WI38 (cell line): ENCODE measurements around the gene MGA.

Experiments used
- H3K4me3 ChIP-seq: 2 replicates; pipeline ENCODE4 v1.5.1; 2011; ENCODE audit warnings: low read depth, mild to moderate bottlenecking, control low read depth, low read length
- CTCF ChIP-seq: IDR thresholded peaks from 2 replicates; pipeline ENCODE4 v1.5.1; 2012; ENCODE audit warnings: low read depth, mild to moderate bottlenecking, control low read depth, low read length

MGA gene

DNA sequence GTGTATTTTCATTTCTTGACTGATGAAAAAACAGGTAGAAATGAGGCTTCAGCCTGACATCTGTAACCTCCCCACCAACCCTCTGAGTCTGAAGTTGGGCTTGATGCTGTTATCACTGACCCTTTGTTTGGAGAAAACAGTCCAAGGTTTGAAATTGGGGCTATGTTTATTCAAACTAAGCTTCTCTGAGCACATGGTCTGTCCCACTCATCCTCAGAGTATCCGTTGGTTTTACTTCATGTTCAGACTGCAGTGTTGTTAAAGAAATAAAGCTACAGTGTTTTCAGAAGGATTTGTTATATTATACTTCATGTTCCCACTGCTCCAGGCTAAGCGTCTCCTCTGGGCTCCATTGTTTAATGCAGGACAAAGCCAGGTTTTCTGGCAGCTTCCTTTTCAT, 120.1 kb downstream of the MGA start:
- 0 out of 2 replicates have a peak overlapping the region, but pooled peaks have one; percentile 0 for H3K4me3 ChIP-seq
- TF ChIP-seq CTCF = no peak

DNA sequence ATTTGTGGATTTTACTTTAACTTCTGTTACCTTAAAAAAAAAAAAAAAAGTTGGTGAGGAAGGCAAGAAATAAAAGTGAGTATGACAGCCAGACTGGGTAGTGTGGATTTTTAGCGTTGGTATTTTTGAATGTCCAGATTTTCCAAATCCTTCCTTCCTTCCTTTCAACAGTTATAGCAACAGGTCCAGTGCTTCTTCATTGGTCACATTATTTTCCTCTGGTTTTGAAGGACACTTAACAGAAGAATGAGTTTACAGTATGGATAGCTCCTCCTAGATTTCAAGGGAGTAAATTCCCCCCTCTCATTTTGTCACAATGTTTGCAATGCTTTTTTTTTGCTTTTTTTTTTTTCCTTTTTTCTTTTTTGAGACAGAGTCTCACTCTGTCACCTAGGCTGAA, 120.5 kb downstream of the MGA start:
- H3K4me3 ChIP-seq = no peak overlapping the region
- no peak for TF ChIP-seq CTCF

DNA sequence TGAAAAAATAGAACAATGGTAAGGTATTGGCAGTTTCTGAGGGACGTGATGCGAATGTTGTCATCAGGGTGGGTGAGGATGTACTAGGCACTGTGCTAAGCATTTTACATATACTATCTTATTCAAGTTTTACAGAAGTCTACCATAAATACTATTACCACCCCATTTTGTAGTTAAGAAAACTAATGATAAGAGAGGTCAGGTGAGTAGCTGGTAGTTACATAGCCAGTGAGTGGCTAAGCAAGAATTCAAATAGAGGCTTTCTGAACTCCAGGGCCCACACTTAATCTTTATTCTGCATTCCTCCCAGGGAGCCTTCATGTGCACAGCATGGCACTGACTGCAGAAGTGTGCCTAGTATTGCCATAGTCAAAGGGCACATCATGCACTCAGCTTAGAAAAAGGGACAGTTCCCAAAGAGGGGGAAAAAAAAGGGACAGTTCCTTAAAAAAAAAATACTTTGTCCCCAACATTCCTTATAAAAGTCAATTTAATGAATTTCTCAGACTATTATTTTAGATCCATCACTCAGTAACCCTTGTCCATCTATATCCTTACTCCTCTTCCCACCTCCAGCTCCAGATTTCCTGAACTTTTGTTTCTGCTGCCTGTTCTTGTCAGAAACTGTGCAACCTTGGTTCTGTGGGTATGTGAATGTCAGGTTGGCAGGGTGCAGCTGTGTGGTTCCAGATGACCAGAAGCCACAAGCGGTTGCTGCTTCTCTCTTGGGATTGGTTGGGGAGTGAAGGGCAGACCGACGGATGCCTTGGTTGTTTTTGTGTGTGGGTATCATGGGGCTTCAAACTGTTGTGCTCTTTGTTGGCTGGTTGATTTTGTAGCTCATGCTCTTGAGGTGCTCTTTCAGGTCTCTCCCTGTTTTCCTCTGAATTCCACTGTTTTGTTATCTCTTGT, 122.4 kb downstream of the MGA start:
- no peak for TF ChIP-seq CTCF
- H3K4me3 ChIP-seq = no peak overlapping the region

GRCh38 chr15:41783296-41783695, 123.1 kb downstream of the MGA start:
- TF ChIP-seq CTCF = no peak
- no peak overlapping the region for H3K4me3 ChIP-seq

DNA sequence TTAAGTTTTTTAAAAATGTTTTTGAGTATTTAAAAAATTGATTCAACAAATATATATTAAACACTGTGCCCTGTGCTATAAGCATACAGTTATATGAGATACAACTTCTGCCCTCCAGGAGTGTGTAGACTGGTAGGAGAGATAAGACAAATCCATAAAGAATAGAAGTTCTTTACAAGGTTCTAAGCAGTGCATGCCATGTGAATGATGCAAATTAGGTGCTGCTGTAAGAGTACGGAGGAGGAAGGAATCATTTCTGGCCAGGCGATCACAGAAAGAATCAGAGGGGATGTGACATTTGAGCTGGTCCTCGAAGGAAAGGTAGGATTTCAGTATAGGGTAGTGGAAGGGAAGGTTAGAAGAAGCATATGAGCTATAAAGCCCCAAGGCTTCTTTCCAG, 128.1 kb downstream of the MGA start:
- TF ChIP-seq CTCF = no peak
- H3K4me3 ChIP-seq = no peak overlapping the region

- no peak for TF ChIP-seq CTCF
- no peak overlapping the region for H3K4me3 ChIP-seq
Measured at GRCh38 chr15:41789236-41789635, 129.0 kb downstream of the MGA start.

- no peak for TF ChIP-seq CTCF
Measured at GRCh38 chr15:41789662-41790061, 129.5 kb downstream of the MGA start.

More at GRCh38 chr15:41789662-41790061, 129.5 kb downstream of the MGA start:
- H3K4me3 ChIP-seq = no peak overlapping the region
